Measurements from ENCODE around the gene SOX9.

- TF ChIP-seq RARB (CRISPR knock-in tag; IDR thresholded peaks at IDR 0.05) (no peak), PATZ1 (CRISPR knock-in tag; IDR thresholded peaks at IDR 0.05; ENCODE audit: borderline replicate concordance) (no peak), CSRNP3 (CRISPR knock-in tag; IDR thresholded peaks at IDR 0.05) (no peak), POU6F1 (CRISPR knock-in tag; IDR thresholded peaks at IDR 0.05; ENCODE audit: borderline replicate concordance, low read depth) (no peak), GLIS3 (CRISPR knock-in tag; IDR thresholded peaks at IDR 0.05) (no peak), ISL1 (CRISPR knock-in tag; IDR thresholded peaks at IDR 0.05) (no peak), PPARA (CRISPR knock-in tag; IDR thresholded peaks at IDR 0.05; ENCODE audit: borderline replicate concordance) (no peak), TCF4 (CRISPR knock-in tag; IDR thresholded peaks at IDR 0.05; ENCODE audit: borderline replicate concordance) (no peak)
Measured at GRCh38 chr17:72175263-72175662, 54.4 kb downstream of the SOX9 start.

Data from SK-N-SH treated with all-trans-retinoic acid at 6 μM for 48 hours (cell line).